ENCODE measurements around the gene KLK8. TPM values are rescaled to one million over a fixed set of nuclear protein-coding genes. Genes with fewer than 3 reads are reported as not detected.
A peak's percentile ranks its signal among the peaks of the same experiment; 100 is the strongest.

The KLK8 gene
- total and polyA plus RNA-seq, 4 experiments from 2014 or later: not detected

- intact Hi-C loops (cut with micrococcal nuclease): no loop called here
- peaks cover 0 to 4% of the 10 kb centered on the region in 2 donors for H3K36me3 Mint-ChIP-seq
- Histone ChIP-seq H3K9me3 (ENCODE audit: control insufficient read depth in 1 of 2, low read length in 2 of 2) (no peaks in the 10 kb centered on the region), H3K36me3 (ENCODE audit: insufficient read depth, low read length) (no peaks in the 10 kb centered on the region), H3K4me3 (ENCODE audit: low read length in 2 of 2) (no peak overlapping the region), H3K4me1 (ENCODE audit: insufficient read depth, low read length) (no peaks in the 10 kb centered on the region), H3K27me3 (ENCODE audit: insufficient read depth, low read length) (no peaks in the 10 kb centered on the region), H3K27ac (ENCODE audit: low read depth, low read length) (no peak overlapping the region)
- no peaks in the 10 kb centered on the region for H3K4me1 Mint-ChIP-seq
- H3K27me3 Mint-ChIP-seq: peaks cover 25 to 31% of the 10 kb centered on the region in 2 donors
- H3K4me3 Mint-ChIP-seq: no peak overlapping the region
- no peak for DNase-seq
- CTCF ChIA-PET (ENCODE audit: partially characterized antibody): no interaction called here
- POLR2A ChIA-PET (ENCODE audit: partially characterized antibody): no interaction called here
- H3K27ac Mint-ChIP-seq: no peak overlapping the region
- H3K9me3 Mint-ChIP-seq: peaks cover 2 to 17% (median 8%) of the 10 kb centered on the region in 8 donors
Measured at GRCh38 chr19:50963381-50963780, 38.0 kb downstream of the KLK8 start.

DNA sequence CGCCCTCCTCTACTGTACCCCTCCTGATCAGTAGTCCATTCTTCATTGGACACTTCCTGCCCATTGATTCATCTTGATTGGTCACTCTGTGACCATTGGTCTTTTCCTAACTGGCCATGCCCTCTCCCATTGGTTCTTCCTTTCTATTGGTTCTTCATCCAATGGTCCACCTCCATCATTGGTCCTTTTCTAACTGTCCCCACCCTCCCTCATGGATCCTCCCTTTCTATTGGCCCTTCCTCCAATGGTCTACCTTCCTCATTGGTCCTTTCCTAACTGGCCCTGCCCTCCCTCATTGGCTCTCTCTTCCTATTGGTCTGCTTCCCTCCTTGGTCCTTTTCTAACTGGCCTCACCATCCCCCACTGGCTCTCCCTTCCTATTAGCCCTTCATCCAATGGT, 39.2 kb downstream of the KLK8 start:
- Mint-ChIP-seq H3K27ac (no peak overlapping the region), H3K36me3 (peaks cover 0 to 4% of the 10 kb centered on the region in 2 donors), H3K9me3 (peaks cover 2 to 17% (median 9%) of the 10 kb centered on the region in 8 donors), H3K27me3 (peaks cover 30 to 39% of the 10 kb centered on the region in 2 donors), H3K4me1 (no peaks in the 10 kb centered on the region), H3K4me3 (no peak overlapping the region)
- H3K27me3 ChIP-seq (ENCODE audit: insufficient read depth, low read length): no peaks in the 10 kb centered on the region
- H3K36me3 ChIP-seq (ENCODE audit: insufficient read depth, low read length): no peaks in the 10 kb centered on the region
- CTCF ChIA-PET (ENCODE audit: partially characterized antibody): no interaction called here
- intact Hi-C loops (cut with micrococcal nuclease): no loop called here
- POLR2A ChIA-PET (ENCODE audit: partially characterized antibody): no interaction called here
- no peaks in the 10 kb centered on the region for H3K9me3 ChIP-seq (ENCODE audit: control insufficient read depth in 1 of 2, low read length in 2 of 2)
- H3K4me1 ChIP-seq (ENCODE audit: insufficient read depth, low read length): no peaks in the 10 kb centered on the region
- H3K27ac ChIP-seq (ENCODE audit: low read depth, low read length): no peak overlapping the region
- no peak for DNase-seq
- no peak overlapping the region for H3K4me3 ChIP-seq (ENCODE audit: low read length in 2 of 2)

DNA sequence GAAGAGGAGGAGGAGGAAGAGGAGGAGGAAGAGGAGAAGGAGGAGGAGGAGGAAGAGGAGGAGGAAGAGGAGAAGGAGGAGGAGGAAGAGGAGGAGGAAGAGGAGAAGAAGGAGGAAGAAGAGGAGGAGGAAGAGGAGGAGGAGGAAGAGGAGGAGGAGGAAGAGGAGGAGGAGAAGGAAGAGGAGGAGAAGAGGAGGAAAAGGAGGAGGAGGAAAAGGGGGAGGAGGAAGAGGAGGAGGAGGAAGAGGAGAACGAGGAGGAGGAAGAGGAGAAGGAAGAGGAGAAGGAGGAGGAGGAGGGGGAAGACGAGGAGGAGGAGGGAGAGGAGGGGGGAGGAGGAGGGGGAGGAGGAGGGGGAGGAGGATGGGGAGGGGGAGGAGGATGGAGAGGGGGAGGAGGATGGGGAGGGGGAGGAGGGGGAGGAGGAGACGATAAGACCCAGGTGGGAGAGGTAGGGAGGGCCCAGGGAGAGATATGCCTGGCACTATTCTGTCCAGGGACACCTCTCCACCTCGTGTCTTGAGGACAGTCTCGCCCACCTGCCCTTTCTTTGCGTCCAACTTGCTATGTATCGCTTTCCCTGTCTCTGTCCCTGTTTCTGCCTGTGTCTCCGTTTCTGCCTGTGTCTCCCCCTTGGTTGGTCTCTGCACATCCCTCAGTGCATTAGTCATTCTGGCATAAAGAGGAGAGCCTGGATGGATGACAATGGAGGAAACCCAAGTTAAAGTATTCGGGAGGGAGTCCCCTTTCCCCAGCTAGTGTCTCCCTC, 41.5 kb downstream of the KLK8 start:
- Mint-ChIP-seq H3K27me3 (peaks cover 26 to 36% of the 10 kb centered on the region in 2 donors), H3K36me3 (peaks cover 0 to 4% of the 10 kb centered on the region in 2 donors)
- CTCF ChIA-PET (ENCODE audit: partially characterized antibody): no interaction called here

DNA sequence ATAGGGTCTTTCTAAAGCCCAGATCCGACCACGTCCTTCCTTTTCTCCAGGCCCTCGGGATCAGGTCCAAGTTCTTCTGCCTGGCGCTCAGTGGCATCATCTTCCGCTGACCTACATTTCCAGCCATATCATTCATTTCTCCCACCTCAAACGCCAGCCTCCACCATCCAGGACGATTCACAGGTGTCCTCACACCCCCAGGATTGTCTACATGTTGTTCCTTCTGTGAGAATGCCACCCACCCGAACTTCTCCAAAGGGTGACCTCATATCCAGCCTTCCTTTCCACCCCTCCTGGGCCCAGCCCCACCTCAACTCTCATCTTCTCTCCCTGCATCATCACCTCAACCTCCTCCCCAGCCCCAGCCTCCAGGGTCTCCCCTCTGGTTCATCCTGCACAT, 43.8 kb downstream of the KLK8 start:
- no peak for DNase-seq
- POLR2A ChIA-PET (ENCODE audit: partially characterized antibody): no interaction called here
- Mint-ChIP-seq H3K36me3 (peaks cover 0 to 4% of the 10 kb centered on the region in 2 donors), H3K27ac (no peak overlapping the region), H3K27me3 (peaks cover 25 to 31% of the 10 kb centered on the region in 2 donors), H3K9me3 (peaks cover under 1 to 9% (median 5%) of the 10 kb centered on the region in 8 donors), H3K4me1 (peaks cover 0 to 2% (median 0%) of the 10 kb centered on the region in 4 donors), H3K4me3 (peak overlapping the region in 1 of 8 donors; percentile 33)
- no peaks in the 10 kb centered on the region for H3K27me3 ChIP-seq (ENCODE audit: insufficient read depth, low read length)
- intact Hi-C loops (cut with micrococcal nuclease): no loop called here
- H3K36me3 ChIP-seq (ENCODE audit: insufficient read depth, low read length): no peaks in the 10 kb centered on the region
- H3K9me3 ChIP-seq (ENCODE audit: control insufficient read depth in 1 of 2, low read length in 2 of 2): no peaks in the 10 kb centered on the region
- no peak overlapping the region for H3K4me3 ChIP-seq (ENCODE audit: low read length in 2 of 2)
- H3K4me1 ChIP-seq (ENCODE audit: insufficient read depth, low read length): no peaks in the 10 kb centered on the region
- no peak overlapping the region for H3K27ac ChIP-seq (ENCODE audit: low read depth, low read length)
- CTCF ChIA-PET (ENCODE audit: partially characterized antibody): no interaction called here

More for the DNA sequence above, 41.5 kb downstream of the KLK8 start:
- intact Hi-C loops (cut with micrococcal nuclease): no loop called here
- Mint-ChIP-seq H3K4me1 (no peaks in the 10 kb centered on the region), H3K27ac (no peak overlapping the region), H3K9me3 (peaks cover 2 to 17% (median 9%) of the 10 kb centered on the region in 8 donors), H3K4me3 (no peak overlapping the region)
- Histone ChIP-seq H3K27ac (ENCODE audit: low read depth, low read length) (no peak overlapping the region), H3K4me1 (ENCODE audit: insufficient read depth, low read length) (no peaks in the 10 kb centered on the region), H3K36me3 (ENCODE audit: insufficient read depth, low read length) (no peaks in the 10 kb centered on the region), H3K9me3 (ENCODE audit: control insufficient read depth in 1 of 2, low read length in 2 of 2) (no peaks in the 10 kb centered on the region), H3K27me3 (ENCODE audit: insufficient read depth, low read length) (no peaks in the 10 kb centered on the region), H3K4me3 (ENCODE audit: low read length in 2 of 2) (no peak overlapping the region)
- DNase-seq: no peak
- POLR2A ChIA-PET (ENCODE audit: partially characterized antibody): no interaction called here

DNA sequence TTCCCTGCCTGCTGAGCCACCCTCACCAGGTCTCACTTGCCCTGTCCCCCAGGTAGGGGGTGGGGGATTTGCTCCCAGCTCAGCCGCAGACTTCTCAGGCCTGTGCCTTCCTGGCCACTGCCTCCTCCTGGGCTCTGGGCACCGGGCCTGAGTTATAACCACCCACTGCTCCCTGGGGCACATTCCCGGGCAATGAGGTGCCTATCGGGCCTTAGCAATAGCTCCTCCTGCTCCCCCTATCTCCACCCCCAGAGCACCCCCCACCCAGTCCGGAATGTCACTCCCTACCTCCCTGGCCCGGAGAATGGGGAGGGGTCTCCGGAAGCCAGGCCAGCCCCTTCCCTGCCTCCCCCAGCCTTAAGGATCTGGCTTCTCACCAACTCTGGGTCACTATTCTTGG, 48.5 kb downstream of the KLK8 start, which contains the start of gene KLK5:
KLK5 (minus strand) TSS at position 129 of the 400 bp plus-strand sequence. CDS start 381 bp downstream, outside the sequence.
- no peaks in the 10 kb centered on the region for H3K36me3 ChIP-seq (ENCODE audit: insufficient read depth, low read length)
- H3K4me1 ChIP-seq (ENCODE audit: insufficient read depth, low read length): no peaks in the 10 kb centered on the region
- no peak within 1 kb of the TSS for H3K4me3 ChIP-seq (ENCODE audit: low read length in 2 of 2)
- no peak for DNase-seq
- Mint-ChIP-seq H3K9me3 (peaks cover 0 to 3% (median 0%) of the 10 kb centered on the region in 8 donors), H3K4me3 (no peak within 1 kb of the TSS), H3K27ac (no peak within 1 kb of the TSS), H3K36me3 (no peaks in the 10 kb centered on the region), H3K4me1 (peaks cover 0 to 2% (median 0%) of the 10 kb centered on the region in 4 donors), H3K27me3 (peaks cover 30 to 35% of the 10 kb centered on the region in 2 donors)
- intact Hi-C loops (cut with micrococcal nuclease): no loop called here
- H3K27ac ChIP-seq (ENCODE audit: low read depth, low read length): no peak within 1 kb of the TSS
- no peaks in the 10 kb centered on the region for H3K9me3 ChIP-seq (ENCODE audit: control insufficient read depth in 1 of 2, low read length in 2 of 2)
- H3K27me3 ChIP-seq (ENCODE audit: insufficient read depth, low read length): no peaks in the 10 kb centered on the region
- CTCF ChIA-PET (ENCODE audit: partially characterized antibody): no interaction called here
- POLR2A ChIA-PET (ENCODE audit: partially characterized antibody): no interaction called here

GRCh38 chr19:50949861-50950260, 51.5 kb downstream of the KLK8 start:
- peaks cover 0 to 2% (median 0%) of the 10 kb centered on the region in 4 donors for H3K4me1 Mint-ChIP-seq
- H3K4me1 ChIP-seq (ENCODE audit: insufficient read depth, low read length): no peaks in the 10 kb centered on the region
- H3K27me3 Mint-ChIP-seq: peaks cover 23 to 28% of the 10 kb centered on the region in 2 donors
- no peaks in the 10 kb centered on the region for H3K9me3 ChIP-seq (ENCODE audit: control insufficient read depth in 1 of 2, low read length in 2 of 2)
- intact Hi-C loops (cut with micrococcal nuclease): no loop called here
- H3K4me3 Mint-ChIP-seq: no peak overlapping the region
- POLR2A ChIA-PET (ENCODE audit: partially characterized antibody): no interaction called here
- H3K36me3 ChIP-seq (ENCODE audit: insufficient read depth, low read length): no peaks in the 10 kb centered on the region
- no peaks in the 10 kb centered on the region for H3K36me3 Mint-ChIP-seq
- peaks cover 0 to 6% (median under 1%) of the 10 kb centered on the region in 8 donors for H3K9me3 Mint-ChIP-seq
- H3K27ac Mint-ChIP-seq: peak overlapping the region in 1 of 7 donors; percentile 8
- CTCF ChIA-PET (ENCODE audit: partially characterized antibody): no interaction called here
- H3K4me3 ChIP-seq (ENCODE audit: low read length in 2 of 2): no peak overlapping the region
- no peak for DNase-seq
- no peaks in the 10 kb centered on the region for H3K27me3 ChIP-seq (ENCODE audit: insufficient read depth, low read length)
- H3K27ac ChIP-seq (ENCODE audit: low read depth, low read length): no peak overlapping the region

- DNase-seq: no peak
- peaks cover 18 to 32% of the 10 kb centered on the region in 2 donors for H3K27me3 Mint-ChIP-seq
- ChIA-PET CTCF (ENCODE audit: partially characterized antibody) (interaction anchor here (1.4 kb wide), 1 partner anchor 21 kb away, joined by 3 read pairs; no protein-coding TSS in a partner anchor), POLR2A (ENCODE audit: partially characterized antibody) (no interaction called here)
- no peak overlapping the region for H3K4me3 Mint-ChIP-seq
- no peaks in the 10 kb centered on the region for H3K36me3 Mint-ChIP-seq
- Histone ChIP-seq H3K36me3 (ENCODE audit: insufficient read depth, low read length) (no peaks in the 10 kb centered on the region), H3K4me3 (ENCODE audit: low read length in 2 of 2) (no peak overlapping the region), H3K27me3 (ENCODE audit: insufficient read depth, low read length) (no peaks in the 10 kb centered on the region), H3K27ac (ENCODE audit: low read depth, low read length) (no peak overlapping the region), H3K4me1 (ENCODE audit: insufficient read depth, low read length) (no peaks in the 10 kb centered on the region), H3K9me3 (ENCODE audit: control insufficient read depth in 1 of 2, low read length in 2 of 2) (no peaks in the 10 kb centered on the region)
- H3K27ac Mint-ChIP-seq: no peak overlapping the region
- peaks cover 0 to 11% (median 3%) of the 10 kb centered on the region in 8 donors for H3K9me3 Mint-ChIP-seq
- intact Hi-C loops (cut with micrococcal nuclease): no loop called here
- H3K4me1 Mint-ChIP-seq: no peaks in the 10 kb centered on the region
Measured at GRCh38 chr19:50947123-50947522, 54.3 kb downstream of the KLK8 start.

Data from CD4-positive, alpha-beta memory T cell (primary cell).